DOHH2 (cell line): ENCODE results near the gene TIGD1.

ENCODE experiments used
- H3F3A ChIP-seq: fragments of 200-600 bp; sonication (generic), shearing (Covaris generic); 2 replicates; pipeline ENCODE4 v1.6.0; 2016; ENCODE audit warnings: antibody characterized with exemption, mild to moderate bottlenecking; ENCODE audit not compliant: control insufficient read depth, insufficient read depth
- H3K27ac ChIP-seq: fragments of 200-600 bp; sonication (generic); 2 replicates; pipeline ENCODE4 v1.5.1; 2014; ENCODE audit warnings: low read depth, mild to moderate bottlenecking, low read length, moderate library complexity
- H3K27me3 ChIP-seq: fragments of 200-600 bp; sonication (generic); 2 replicates; pipeline ENCODE4 v1.6.1; 2014; ENCODE audit warnings: mild to moderate bottlenecking, low read length, mixed read lengths; ENCODE audit not compliant: control insufficient read depth
- H3K36me3 ChIP-seq: fragments of 200-600 bp; sonication (generic); 2 replicates; pipeline ENCODE4 v1.6.1; 2014; ENCODE audit warnings: mild to moderate bottlenecking, low read length, moderate library complexity, mixed read lengths; ENCODE audit not compliant: control insufficient read depth
- H3K4me1 ChIP-seq: fragments of 200-600 bp; sonication (generic); 2 replicates; pipeline ENCODE4 v1.6.1; 2014; ENCODE audit warnings: mild to moderate bottlenecking, low read length, mixed read lengths; ENCODE audit not compliant: control insufficient read depth
- H3K4me2 ChIP-seq: fragments of 200-600 bp; sonication (generic); 2 replicates; pipeline ENCODE4 v1.6.0; 2014; ENCODE audit warnings: mild to moderate bottlenecking, low read length, moderate library complexity
- H3K4me3 ChIP-seq: fragments of 200-600 bp; sonication (generic); 2 replicates; pipeline ENCODE4 v1.5.1; 2014; ENCODE audit warnings: mild to moderate bottlenecking, low read length, mixed read lengths
- H3K79me2 ChIP-seq: fragments of 200-600 bp; sonication (generic); 2 replicates; pipeline ENCODE4 v1.6.1; 2014; ENCODE audit warnings: mild to moderate bottlenecking, low read length, mixed read lengths; ENCODE audit not compliant: control insufficient read depth
- H3K9me2 ChIP-seq: fragments of 200-600 bp; sonication (generic); replicated peaks from 2 replicates; pipeline ENCODE4 v1.6.1; 2014; ENCODE audit warnings: mild to moderate bottlenecking, low read length, mixed read lengths; ENCODE audit not compliant: control insufficient read depth
- H3K9me3 ChIP-seq: fragments of 200-600 bp; sonication (generic); 2 replicates; pipeline ENCODE4 v1.6.1; 2014; ENCODE audit warnings: antibody characterized with exemption, low read length, mixed read lengths; ENCODE audit not compliant: control insufficient read depth, insufficient read depth
- H4K20me1 ChIP-seq: fragments of 200-600 bp; sonication (generic); 2 replicates; pipeline ENCODE4 v1.6.0; 2014; ENCODE audit warnings: low read depth, mild to moderate bottlenecking, antibody characterized with exemption, low read length, moderate library complexity; ENCODE audit not compliant: control insufficient read depth, insufficient read depth
- CTCF ChIP-seq: fragments of 200-600 bp; sonication (generic); IDR thresholded peaks from one replicate; pipeline ENCODE4 v1.5.1; 2014; ENCODE audit warnings: antibody characterized with exemption, mild to moderate bottlenecking, low read depth, low read length; ENCODE audit not compliant: poor library complexity, severe bottlenecking
- EZH2phosphoT487 ChIP-seq: fragments of 200-600 bp; sonication (generic); IDR thresholded peaks from 2 replicates; pipeline ENCODE4 v1.6.1; 2017; ENCODE audit warnings: borderline replicate concordance, mild to moderate bottlenecking, antibody characterized with exemption, low read length, moderate library complexity, mixed read lengths

The TIGD1 gene

GRCh38 chr2:232567721-232568120 is 17.4 kb upstream of the TIGD1 start:
- Histone ChIP-seq H3K4me3 (no peak overlapping the region), H3K27ac (no peak overlapping the region), H3F3A (no peaks in the 10 kb centered on the region), H3K36me3 (peaks cover 65% of the 10 kb centered on the region), H3K4me1 (no peaks in the 10 kb centered on the region), H3K27me3 (no peaks in the 10 kb centered on the region), H3K4me2 (no peak overlapping the region), H4K20me1 (no peaks in the 10 kb centered on the region), H3K79me2 (no peaks in the 10 kb centered on the region), H3K9me2 (no peaks in the 10 kb centered on the region), H3K9me3 (no peaks in the 10 kb centered on the region)
- no peak for TF ChIP-seq CTCF
- TF ChIP-seq EZH2phosphoT487 = no peak

GRCh38 chr2:232563580-232563979 is 13.2 kb upstream of the TIGD1 start:
- peaks cover 65% of the 10 kb centered on the region for H3K36me3 ChIP-seq
- H3K4me3 ChIP-seq = no peak overlapping the region
- no peak overlapping the region for H3K4me2 ChIP-seq
- H3K79me2 ChIP-seq = no peaks in the 10 kb centered on the region
- H4K20me1 ChIP-seq = no peaks in the 10 kb centered on the region
- H3K9me2 ChIP-seq = no peaks in the 10 kb centered on the region
- TF ChIP-seq EZH2phosphoT487 = no peak
- TF ChIP-seq CTCF = no peak
- H3K4me1 ChIP-seq = no peaks in the 10 kb centered on the region
- H3K9me3 ChIP-seq = no peaks in the 10 kb centered on the region
- H3K27me3 ChIP-seq = no peaks in the 10 kb centered on the region
- no peaks in the 10 kb centered on the region for H3F3A ChIP-seq
- no peak overlapping the region for H3K27ac ChIP-seq

GRCh38 chr2:232562515-232563151 is 12.3 kb upstream of the TIGD1 start:
- Histone ChIP-seq H3K4me2 (no peak overlapping the region), H4K20me1 (no peaks in the 10 kb centered on the region; the same call in 1 of the 2 replicates), H3F3A (no peaks in the 10 kb centered on the region), H3K9me3 (no peaks in the 10 kb centered on the region), H3K9me2 (no peaks in the 10 kb centered on the region), H3K79me2 (no peaks in the 10 kb centered on the region), H3K27me3 (no peaks in the 10 kb centered on the region), H3K4me3 (no peak overlapping the region), H3K4me1 (no peaks in the 10 kb centered on the region), H3K36me3 (peaks cover 60% of the 10 kb centered on the region), H3K27ac (no peak overlapping the region)
- peak; percentile 22 for TF ChIP-seq CTCF
- no peak for TF ChIP-seq EZH2phosphoT487
